CD4-positive, alpha-beta memory T cell (primary cell): Measurements from ENCODE around the gene STX8. TPM values are rescaled to one million over a fixed set of nuclear protein-coding genes. Genes with fewer than 3 reads are reported as not detected.

Experiments
- CTCF ChIA-PET: fragments of 350-600 bp; sonication (Branson Sonifier 250); formaldehyde crosslinking; loops from one replicate; lab custom pipeline; 2021; ENCODE audit warnings: inconsistent platforms; ENCODE audit not compliant: partially characterized antibody; lab: Charles Lee
- POLR2A ChIA-PET: fragments of 350-600 bp; sonication (Branson Sonifier 250); formaldehyde crosslinking; loops from one replicate; lab custom pipeline; 2021; ENCODE audit not compliant: partially characterized antibody; lab: Charles Lee
- DNase-seq, 5 donors: peaks; one replicate each; pipeline versions ENCODE4 v3.0.0 to v3.0.0-alpha.2; 2020 to 2022; ENCODE audit warnings: mixed read lengths in 1 of 5
- H3K27ac ChIP-seq: one replicate; pipeline ENCODE4 v1.7.0; 2013; ENCODE audit warnings: low read depth, low read length
- H3K27me3 ChIP-seq: 2 replicates; pipeline ENCODE4 v1.7.0; 2013; ENCODE audit warnings: mild to moderate bottlenecking, low read length, moderate library complexity; ENCODE audit not compliant: insufficient read depth
- H3K36me3 ChIP-seq: 2 replicates; pipeline ENCODE4 v1.7.0; 2013; ENCODE audit warnings: mild to moderate bottlenecking, low read length, moderate library complexity; ENCODE audit not compliant: insufficient read depth
- H3K4me1 ChIP-seq: 2 replicates; pipeline ENCODE4 v1.7.0; 2013; ENCODE audit warnings: mild to moderate bottlenecking, low read length, moderate library complexity; ENCODE audit not compliant: insufficient read depth
- H3K4me3 ChIP-seq, 2 donors: one replicate each; pipeline ENCODE4 v1.7.0; 2013; ENCODE audit warnings: low read length in 2 of 2, mild to moderate bottlenecking in 1 of 2
- H3K9me3 ChIP-seq, 2 donors: one replicate each; pipeline ENCODE4 v1.7.0; 2013; ENCODE audit warnings: low read length in 2 of 2, control low read depth in 1 of 2; ENCODE audit not compliant: control insufficient read depth in 1 of 2
- H3K27ac Mint-ChIP-seq, 7 donors: one replicate each; pipeline ENCODE4 v1.8.0; 2020 to 2021; ENCODE audit warnings: mixed read lengths in 7 of 7, mild to moderate bottlenecking in 6 of 7, inconsistent platforms in 3 of 7, moderate library complexity in 3 of 7
- H3K27me3 Mint-ChIP-seq, 2 donors: one replicate each; pipeline ENCODE4 v1.8.0; 2020 to 2021; ENCODE audit warnings: mixed read lengths in 2 of 2
- H3K36me3 Mint-ChIP-seq, 2 donors: one replicate each; pipeline ENCODE4 v1.8.0; 2020 to 2021; ENCODE audit warnings: mixed read lengths in 2 of 2, inconsistent platforms in 1 of 2, mild to moderate bottlenecking in 1 of 2
- H3K4me1 Mint-ChIP-seq, 4 donors: one replicate each; pipeline ENCODE4 v1.8.0; 2020 to 2021; ENCODE audit warnings: mixed read lengths in 4 of 4, mild to moderate bottlenecking in 1 of 4
- H3K4me3 Mint-ChIP-seq, 8 donors: one replicate each; pipeline ENCODE4 v1.8.0; 2020 to 2021; ENCODE audit warnings: mixed read lengths in 8 of 8, mild to moderate bottlenecking in 7 of 8, moderate library complexity in 6 of 8, inconsistent platforms in 3 of 8
- H3K9me3 Mint-ChIP-seq, 8 donors: one replicate each; pipeline ENCODE4 v1.8.0; 2020 to 2021; ENCODE audit warnings: mixed read lengths in 8 of 8, mild to moderate bottlenecking in 5 of 8, inconsistent platforms in 3 of 8, moderate library complexity in 1 of 8
- intact Hi-C: fragments of 100-400 bp; cut with micrococcal nuclease; formaldehyde crosslinking; loops from one replicate; pipeline ENCODE4 v1.15.1; 2023
- polyA plus RNA-seq, 2 donors: library from polyadenylated mRNA; unstranded; fragments of 300-500 nt; fragmentation: Illumina TruSeq; gene quantifications; one replicate each; pipeline ENCODE4 v1.2.3, GENCODE V29; 2021
- total RNA-seq, 2 experiments: library from RNA; stranded (reverse); gene quantifications; one replicate each; pipeline ENCODE4 v1.2.3, GENCODE V29; 2021

The STX8 gene
- total and polyA plus RNA-seq, 4 experiments from 2014 or later = 54.2 to 206 (median 108) TPM

DNA sequence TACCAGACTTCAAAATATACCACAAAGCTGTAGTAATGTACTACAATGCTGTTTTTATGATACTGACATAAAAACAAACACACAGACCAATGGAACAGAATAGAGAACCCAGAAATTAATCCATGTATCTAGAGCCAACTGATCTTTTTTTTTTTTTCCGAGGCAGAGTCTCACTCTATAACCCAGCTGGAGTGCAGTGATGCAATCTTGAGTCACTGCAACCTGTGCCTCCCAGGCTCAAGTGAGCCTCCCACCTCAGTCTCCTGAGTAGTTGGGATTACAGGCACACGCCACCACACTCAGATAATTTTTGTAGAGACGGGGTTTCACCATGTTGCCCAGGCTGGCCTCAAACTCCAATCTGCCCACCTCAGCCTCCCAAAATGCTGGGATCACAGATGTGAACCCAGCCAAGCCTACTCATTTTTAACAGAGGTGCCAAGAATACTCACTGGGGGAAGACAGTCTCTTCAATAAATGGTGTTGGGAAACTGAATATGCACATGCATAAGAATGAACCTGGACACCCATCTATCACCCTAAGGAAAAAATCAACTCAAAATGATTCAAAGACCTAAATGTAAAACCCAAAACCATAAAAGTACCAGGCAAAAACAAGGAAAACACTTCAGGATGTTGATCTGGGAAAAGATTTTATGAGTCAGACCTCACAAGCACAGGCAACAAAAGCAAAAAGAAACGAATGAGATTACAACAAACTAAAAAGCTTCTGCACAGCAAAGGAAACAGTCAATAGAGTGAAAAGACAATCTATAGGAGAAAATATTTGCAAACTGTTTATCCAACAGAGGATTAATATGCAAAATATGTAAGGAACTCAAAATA lies 63.1 kb downstream of the STX8 start:
- peak overlapping the region in 1 of 8 donors; percentile 5 for H3K4me3 Mint-ChIP-seq
- Histone ChIP-seq H3K27me3 (no peaks in the 10 kb centered on the region), H3K9me3 (peaks cover 0 to 6% of the 10 kb centered on the region in 2 donors), H3K4me1 (peaks cover 12% of the 10 kb centered on the region), H3K4me3 (no peak overlapping the region), H3K36me3 (no peaks in the 10 kb centered on the region), H3K27ac (no peak overlapping the region)
- CTCF ChIA-PET = interaction anchor here (1.2 kb wide), 2 partner anchors 10 to 515 kb away, joined by 3 read pairs; no protein-coding TSS in a partner anchor
- peaks cover 4 to 38% (median 26%) of the 10 kb centered on the region in 8 donors for H3K9me3 Mint-ChIP-seq
- POLR2A ChIA-PET = no interaction called here
- no peak for DNase-seq
- H3K4me1 Mint-ChIP-seq = peaks cover 16 to 47% (median 25%) of the 10 kb centered on the region in 4 donors
- no peaks in the 10 kb centered on the region for H3K27me3 Mint-ChIP-seq
- intact Hi-C loops = no loop called here
- peaks cover 21 to 50% of the 10 kb centered on the region in 2 donors for H3K36me3 Mint-ChIP-seq
- peak overlapping the region in 2 of 7 donors; percentile 11 to 26 for H3K27ac Mint-ChIP-seq

DNA sequence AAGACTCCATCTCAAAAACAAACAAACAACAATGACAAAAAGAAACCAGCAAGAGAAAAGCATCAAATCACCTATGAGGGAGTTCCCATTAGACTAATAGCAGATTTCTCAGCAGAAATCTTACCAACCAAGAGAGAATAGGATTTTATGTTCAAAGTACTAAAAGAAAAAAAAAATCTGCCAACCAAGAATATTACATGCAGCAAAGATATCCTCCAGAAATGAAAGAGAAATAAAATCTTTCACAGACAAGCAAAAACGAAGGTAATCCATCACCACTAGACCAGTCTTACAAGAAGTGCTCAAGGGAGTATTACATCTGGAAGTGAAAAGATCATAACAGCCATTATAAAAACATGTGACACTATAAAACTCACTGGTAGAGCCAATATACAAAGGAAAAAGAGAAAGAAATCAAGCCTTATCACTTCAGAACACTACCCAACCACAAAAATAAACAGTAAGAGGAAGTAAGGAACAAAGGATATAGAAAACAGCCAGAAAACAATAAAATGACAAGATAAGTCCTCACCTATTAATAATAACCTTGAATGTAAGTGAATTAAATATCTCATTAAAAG lies 66.3 kb downstream of the STX8 start:
- peaks cover 29 to 59% of the 10 kb centered on the region in 2 donors for H3K36me3 Mint-ChIP-seq

DNA sequence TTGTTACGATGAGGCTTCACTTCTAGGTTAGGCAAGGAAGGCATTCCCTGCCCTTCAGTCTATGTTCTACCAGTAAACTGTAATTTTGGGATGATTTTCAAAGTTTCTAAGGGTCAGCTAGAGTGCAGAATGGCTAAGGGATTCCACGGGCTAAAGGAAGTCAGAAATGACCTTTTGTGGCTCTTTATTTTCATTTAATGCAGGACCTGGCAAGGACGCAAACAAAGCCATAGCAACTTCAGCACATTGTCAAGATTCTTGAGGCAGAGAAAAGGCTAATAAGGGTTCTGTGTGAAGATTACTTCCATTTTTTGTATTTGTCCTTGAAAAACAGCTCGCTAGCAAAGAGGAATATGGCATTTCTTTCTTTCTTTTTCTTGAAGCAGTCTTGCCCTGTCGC lies 76.6 kb downstream of the STX8 start:
- POLR2A ChIA-PET = no interaction called here
- intact Hi-C loops = no loop called here
- H3K27ac Mint-ChIP-seq = no peak overlapping the region
- no peaks in the 10 kb centered on the region for H3K9me3 Mint-ChIP-seq
- H3K4me3 Mint-ChIP-seq = no peak overlapping the region
- H3K27me3 Mint-ChIP-seq = no peaks in the 10 kb centered on the region
- H3K4me3 ChIP-seq = no peak overlapping the region
- no peaks in the 10 kb centered on the region for H3K4me1 Mint-ChIP-seq
- no peaks in the 10 kb centered on the region for H3K27me3 ChIP-seq
- CTCF ChIA-PET = interaction anchor here (1.0 kb wide), 1 partner anchor 19 kb away, joined by 3 read pairs; no protein-coding TSS in a partner anchor
- no peaks in the 10 kb centered on the region for H3K4me1 ChIP-seq
- peaks cover 34 to 56% of the 10 kb centered on the region in 2 donors for H3K36me3 Mint-ChIP-seq
- H3K36me3 ChIP-seq = no peaks in the 10 kb centered on the region
- DNase-seq = no peak
- no peak overlapping the region for H3K27ac ChIP-seq
- H3K9me3 ChIP-seq = no peaks in the 10 kb centered on the region

More for the DNA sequence above, 66.3 kb downstream of the STX8 start:
- no peak overlapping the region for H3K4me3 ChIP-seq
- H3K9me3 Mint-ChIP-seq = peaks cover 4 to 38% (median 26%) of the 10 kb centered on the region in 8 donors
- DNase-seq = no peak
- peaks cover 0 to 6% of the 10 kb centered on the region in 2 donors for H3K9me3 ChIP-seq
- intact Hi-C loops = no loop called here
- H3K4me1 Mint-ChIP-seq = peaks cover 8 to 37% (median 20%) of the 10 kb centered on the region in 4 donors
- CTCF ChIA-PET = interaction anchor here (1.0 kb wide), 1 partner anchor 13 kb away, joined by 4 read pairs; no protein-coding TSS in a partner anchor
- peak overlapping the region in 1 of 7 donors; percentile 66 for H3K27ac Mint-ChIP-seq
- POLR2A ChIA-PET = no interaction called here
- no peak overlapping the region for H3K27ac ChIP-seq
- H3K36me3 ChIP-seq = no peaks in the 10 kb centered on the region
- peak overlapping the region in 1 of 8 donors; percentile 7 for H3K4me3 Mint-ChIP-seq
- no peaks in the 10 kb centered on the region for H3K27me3 ChIP-seq
- H3K4me1 ChIP-seq = no peaks in the 10 kb centered on the region
- no peaks in the 10 kb centered on the region for H3K27me3 Mint-ChIP-seq

DNA sequence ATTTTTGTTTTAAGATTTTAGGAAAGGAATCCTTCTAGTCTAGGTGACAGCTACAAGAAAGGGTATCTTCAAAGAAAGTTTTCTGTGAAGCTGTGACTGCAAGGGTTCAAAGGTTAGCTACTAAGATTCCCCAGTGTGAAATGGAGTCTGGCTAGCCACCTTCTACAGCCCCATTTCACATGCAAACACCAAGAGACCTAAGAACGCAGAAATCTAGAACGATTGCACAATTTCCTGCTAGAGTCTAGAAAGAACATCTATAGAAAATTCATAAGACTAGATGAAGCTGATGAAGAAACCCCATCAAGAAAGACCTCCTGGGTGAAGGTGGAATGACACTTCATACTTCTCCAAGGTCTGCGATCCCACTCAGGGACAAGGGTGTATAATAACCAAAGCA lies 77.1 kb downstream of the STX8 start:
- ChIA-PET POLR2A (no interaction called here), CTCF (interaction anchor here (1.0 kb wide), 1 partner anchor 20 kb away, joined by 3 read pairs; no protein-coding TSS in a partner anchor)
- no peak overlapping the region for H3K4me3 ChIP-seq
- no peak for DNase-seq
- Mint-ChIP-seq H3K9me3 (no peaks in the 10 kb centered on the region), H3K27me3 (no peaks in the 10 kb centered on the region), H3K4me1 (no peaks in the 10 kb centered on the region), H3K36me3 (peaks cover 34 to 58% of the 10 kb centered on the region in 2 donors), H3K4me3 (no peak overlapping the region), H3K27ac (no peak overlapping the region)
- intact Hi-C loops = no loop called here
- no peaks in the 10 kb centered on the region for H3K36me3 ChIP-seq
- no peaks in the 10 kb centered on the region for H3K27me3 ChIP-seq
- H3K9me3 ChIP-seq = no peaks in the 10 kb centered on the region
- H3K4me1 ChIP-seq = no peaks in the 10 kb centered on the region
- no peak overlapping the region for H3K27ac ChIP-seq

DNA sequence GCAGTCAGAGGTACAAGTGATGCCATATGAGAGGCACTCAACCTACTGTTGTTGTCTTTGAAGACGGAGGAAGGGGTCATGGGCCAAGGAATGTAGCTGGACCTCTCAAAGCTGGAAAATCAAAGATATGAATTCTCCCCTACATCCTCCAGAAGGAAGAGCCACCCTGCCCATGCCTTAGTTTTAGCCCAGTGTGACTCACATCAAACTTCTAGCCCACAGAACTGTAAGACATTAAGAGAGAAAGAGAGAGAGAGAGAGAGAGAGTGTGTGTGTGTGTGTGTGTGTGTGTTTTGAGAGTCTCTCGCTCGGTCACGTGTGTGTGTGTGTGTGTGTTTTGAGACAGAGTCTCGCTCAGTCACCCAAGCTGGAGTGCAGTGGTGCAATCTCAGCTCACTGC lies 87.1 kb downstream of the STX8 start:
- intact Hi-C loops = no loop called here
- Mint-ChIP-seq H3K4me3 (no peak overlapping the region), H3K4me1 (peaks cover 0 to 8% (median 0%) of the 10 kb centered on the region in 4 donors), H3K36me3 (peaks cover 49 to 53% of the 10 kb centered on the region in 2 donors), H3K9me3 (no peaks in the 10 kb centered on the region), H3K27ac (no peak overlapping the region), H3K27me3 (no peaks in the 10 kb centered on the region)
- Histone ChIP-seq H3K36me3 (peaks cover 7% of the 10 kb centered on the region), H3K27ac (no peak overlapping the region), H3K27me3 (no peaks in the 10 kb centered on the region), H3K9me3 (no peaks in the 10 kb centered on the region), H3K4me3 (no peak overlapping the region), H3K4me1 (no peaks in the 10 kb centered on the region)
- ChIA-PET CTCF (interaction anchor here (0.8 kb wide), 1 partner anchor 11 kb away, joined by 3 read pairs; no protein-coding TSS in a partner anchor), POLR2A (interaction anchor here (0.9 kb wide), 1 partner anchor 19 kb away, joined by 3 read pairs; no protein-coding TSS in a partner anchor)
- DNase-seq = no peak

DNA sequence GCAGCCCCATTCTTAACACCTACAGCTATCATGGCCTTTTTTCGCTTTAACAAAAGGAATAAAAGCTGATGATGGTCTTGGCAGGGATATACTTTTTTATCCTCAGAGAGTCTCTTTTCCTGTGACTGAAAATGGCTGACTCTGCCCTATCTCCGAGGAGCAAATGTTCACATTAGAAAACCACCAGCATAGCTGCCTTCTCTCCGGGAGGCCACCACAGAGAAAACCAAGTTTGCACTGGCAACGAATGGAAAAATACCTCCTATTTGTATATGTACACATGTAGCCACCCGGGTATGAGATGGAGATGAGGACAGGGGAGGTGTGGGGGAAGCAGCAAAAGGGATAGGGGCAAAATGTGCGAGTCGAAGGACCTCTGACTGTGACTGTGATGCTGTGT lies 88.2 kb downstream of the STX8 start:
- no peak overlapping the region for H3K4me3 Mint-ChIP-seq
- no peak overlapping the region for H3K27ac Mint-ChIP-seq
- H3K4me1 ChIP-seq = no peaks in the 10 kb centered on the region
- H3K36me3 ChIP-seq = peaks cover 12% of the 10 kb centered on the region
- no peaks in the 10 kb centered on the region for H3K9me3 Mint-ChIP-seq
- no peaks in the 10 kb centered on the region for H3K9me3 ChIP-seq
- no peak overlapping the region for H3K4me3 ChIP-seq
- ChIA-PET CTCF (interaction anchor here (1.5 kb wide), 1 partner anchor 20 kb away, joined by 3 read pairs; no protein-coding TSS in a partner anchor), POLR2A (no interaction called here)
- no peaks in the 10 kb centered on the region for H3K27me3 Mint-ChIP-seq
- peaks cover 50% of the 10 kb centered on the region in 2 donors for H3K36me3 Mint-ChIP-seq
- no peak for DNase-seq
- intact Hi-C loops = no loop called here
- peaks cover 0 to 8% (median 0%) of the 10 kb centered on the region in 4 donors for H3K4me1 Mint-ChIP-seq
- H3K27me3 ChIP-seq = no peaks in the 10 kb centered on the region
- H3K27ac ChIP-seq = no peak overlapping the region

DNA sequence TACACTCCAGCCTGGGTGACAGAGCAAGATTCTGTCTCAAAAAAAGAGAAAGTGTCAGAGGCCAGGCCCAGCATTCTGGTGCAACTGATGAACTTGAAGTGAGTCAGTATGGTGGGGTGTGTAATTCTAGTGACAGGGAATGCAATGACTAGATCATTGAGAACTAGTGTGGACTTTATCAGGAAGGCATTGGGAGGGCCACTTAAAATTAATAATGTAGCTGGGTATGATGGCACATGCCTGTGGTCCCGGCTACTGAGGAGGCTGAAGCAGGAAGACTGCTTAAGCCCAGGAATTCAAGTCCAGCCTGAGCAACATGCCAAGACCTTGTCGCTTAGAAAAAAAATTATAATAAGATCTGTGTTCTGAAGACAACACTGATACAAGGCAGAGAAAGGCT lies 90.8 kb downstream of the STX8 start:
- H3K36me3 Mint-ChIP-seq = peaks cover 30 to 32% of the 10 kb centered on the region in 2 donors
- no peak overlapping the region for H3K27ac ChIP-seq
- DNase-seq = no peak
- peak overlapping the region in 1 of 7 donors; percentile 29 for H3K27ac Mint-ChIP-seq
- POLR2A ChIA-PET = no interaction called here
- CTCF ChIA-PET = no interaction called here
- H3K4me3 Mint-ChIP-seq = no peak overlapping the region
- H3K27me3 ChIP-seq = no peaks in the 10 kb centered on the region
- peaks cover 0 to under 1% (median 0%) of the 10 kb centered on the region in 8 donors for H3K9me3 Mint-ChIP-seq
- no peaks in the 10 kb centered on the region for H3K4me1 ChIP-seq
- H3K36me3 ChIP-seq = peaks cover 4% of the 10 kb centered on the region
- no peaks in the 10 kb centered on the region for H3K27me3 Mint-ChIP-seq
- H3K9me3 ChIP-seq = no peaks in the 10 kb centered on the region
- intact Hi-C loops = no loop called here
- H3K4me3 ChIP-seq = no peak overlapping the region
- peaks cover 0 to 8% (median 0%) of the 10 kb centered on the region in 4 donors for H3K4me1 Mint-ChIP-seq
